Esophagus muscularis mucosa (tissue), 4 donors: Measurements from ENCODE around the gene DNAJC3. TPM values are rescaled to one million over a fixed set of nuclear protein-coding genes. Genes with fewer than 3 reads are reported as not detected.

Source experiments
- DNase-seq: peaks from one replicate; pipeline ENCODE4 v3.0.0-alpha.2; 2017; ENCODE audit errors: extremely low spot score
- H3K27ac ChIP-seq, 4 donors: fragments of 200-600 bp; sonication (generic); replicated peaks in 1 of 4; 1 replicate in 3 of 4; 2 replicates in 1 of 4; pipeline ENCODE4 v1.5.1; 2016 to 2019; ENCODE audit warnings: mild to moderate bottlenecking in 1 of 4
- H3K27me3 ChIP-seq, 4 donors: fragments of 200-600 bp; sonication (generic); one replicate each; pipeline versions ENCODE4 v1.5.1 to v1.6.0; 2016 to 2019
- H3K36me3 ChIP-seq, 4 donors: fragments of 200-600 bp; sonication (generic); one replicate each; pipeline ENCODE4 v1.5.1; 2016 to 2019
- H3K4me1 ChIP-seq, 4 donors: fragments of 200-600 bp; sonication (generic); one replicate each; pipeline ENCODE4 v1.5.1; 2016 to 2019
- H3K4me3 ChIP-seq, 4 donors: fragments of 200-600 bp; sonication (generic); 1 replicate in 2 of 4; 2 replicates in 2 of 4; pipeline ENCODE4 v1.5.1; 2016 to 2019; ENCODE audit warnings: mild to moderate bottlenecking in 4 of 4, moderate library complexity in 1 of 4
- H3K9me3 ChIP-seq, 4 donors: fragments of 200-600 bp; sonication (generic); 1 replicate in 3 of 4; 2 replicates in 1 of 4; pipeline ENCODE4 v1.5.1; 2016 to 2019
- EP300 ChIP-seq: sonication (generic); formaldehyde crosslinking; IDR thresholded peaks from one replicate; pipeline ENCODE4 v1.6.1; 2017; ENCODE audit warnings: antibody characterized with exemption
- POLR2A ChIP-seq: fragments of 450-650 bp; IDR thresholded peaks from one replicate; pipeline ENCODE4 v1.6.1; 2017; ENCODE audit warnings: antibody characterized with exemption, moderate library complexity, mild to moderate bottlenecking, low read depth
- POLR2AphosphoS5 ChIP-seq, 2 donors: sonication (generic); formaldehyde crosslinking; IDR thresholded peaks; one replicate each; pipeline ENCODE4 v1.6.1; 2017; ENCODE audit warnings: antibody characterized with exemption in 2 of 2
- WGBS: methylation state at CpG from one replicate; pipeline ENCODE4 v1.1.5; 2018; 5-methylcytosine and 5-hydroxymethylcytosine counted together
- intact Hi-C: fragments of 100-400 bp; cut with DNase I; formaldehyde crosslinking; loops from one replicate; pipeline ENCODE4 v1.15.1; 2023
- total RNA-seq, 4 donors: library from RNA; depleted of rRNA; stranded (reverse); fragments of >200 nt; gene quantifications; one replicate each; pipeline versions ENCODE4 v1.1.0 to v1.2.1, GENCODE V29; 2016
- TF ChIP-seq, protein P1 (sequence below), 3 experiments: fragments of 200-600 bp in 2 of 3; fragments of 450-650 bp in 1 of 3; sonication (generic) in 2 of 3; IDR thresholded peaks; one replicate each; pipeline ENCODE4 v1.5.1; 2017 to 2019; ENCODE audit warnings: antibody characterized with exemption in 3 of 3, mild to moderate bottlenecking in 2 of 3, moderate library complexity in 1 of 3

The DNAJC3 gene
- total RNA-seq, 4 donors from 2014 or later: 43.8 to 55.1 (median 48.9) TPM

DNA sequence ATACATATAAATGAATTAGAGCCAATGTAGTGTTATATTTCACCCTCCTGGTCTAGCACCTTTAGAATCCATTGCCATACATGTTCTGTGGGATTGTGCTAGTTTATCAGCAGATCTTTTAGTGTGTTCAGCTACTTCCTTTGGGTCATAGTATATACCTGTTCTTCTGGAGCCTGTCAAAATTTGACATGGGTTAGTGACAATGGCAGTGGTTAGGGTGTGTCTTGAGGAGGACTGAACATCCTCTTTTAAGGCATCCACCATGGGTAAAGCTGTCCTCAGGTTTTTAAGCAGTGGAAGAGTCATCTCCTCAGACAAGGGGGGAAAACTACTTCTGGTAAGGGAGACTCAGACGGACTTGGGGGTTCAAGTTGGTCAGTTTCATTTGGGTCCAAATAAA is 29.4 kb downstream of the DNAJC3 start:
- intact Hi-C loops: no loop called here
- Histone ChIP-seq H3K4me3 (no peak overlapping the region), H3K4me1 (peaks cover 9 to 32% (median 21%) of the 10 kb centered on the region in 4 donors), H3K9me3 (no peaks in the 10 kb centered on the region), H3K27me3 (no peaks in the 10 kb centered on the region), H3K36me3 (peaks cover 0 to 18% (median 9%) of the 10 kb centered on the region in 4 donors), H3K27ac (no peak overlapping the region)
- DNase-seq: no peak
- 89% methylated on average over 1 of the region's 1 CpG for WGBS
- no peak for TF ChIP-seq POLR2AphosphoS5 (IDR thresholded peaks at IDR 0.05)
- TF ChIP-seq, protein P1, sequence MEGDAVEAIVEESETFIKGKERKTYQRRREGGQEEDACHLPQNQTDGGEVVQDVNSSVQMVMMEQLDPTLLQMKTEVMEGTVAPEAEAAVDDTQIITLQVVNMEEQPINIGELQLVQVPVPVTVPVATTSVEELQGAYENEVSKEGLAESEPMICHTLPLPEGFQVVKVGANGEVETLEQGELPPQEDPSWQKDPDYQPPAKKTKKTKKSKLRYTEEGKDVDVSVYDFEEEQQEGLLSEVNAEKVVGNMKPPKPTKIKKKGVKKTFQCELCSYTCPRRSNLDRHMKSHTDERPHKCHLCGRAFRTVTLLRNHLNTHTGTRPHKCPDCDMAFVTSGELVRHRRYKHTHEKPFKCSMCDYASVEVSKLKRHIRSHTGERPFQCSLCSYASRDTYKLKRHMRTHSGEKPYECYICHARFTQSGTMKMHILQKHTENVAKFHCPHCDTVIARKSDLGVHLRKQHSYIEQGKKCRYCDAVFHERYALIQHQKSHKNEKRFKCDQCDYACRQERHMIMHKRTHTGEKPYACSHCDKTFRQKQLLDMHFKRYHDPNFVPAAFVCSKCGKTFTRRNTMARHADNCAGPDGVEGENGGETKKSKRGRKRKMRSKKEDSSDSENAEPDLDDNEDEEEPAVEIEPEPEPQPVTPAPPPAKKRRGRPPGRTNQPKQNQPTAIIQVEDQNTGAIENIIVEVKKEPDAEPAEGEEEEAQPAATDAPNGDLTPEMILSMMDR (IDR thresholded peaks at IDR 0.05): no peak

DNA sequence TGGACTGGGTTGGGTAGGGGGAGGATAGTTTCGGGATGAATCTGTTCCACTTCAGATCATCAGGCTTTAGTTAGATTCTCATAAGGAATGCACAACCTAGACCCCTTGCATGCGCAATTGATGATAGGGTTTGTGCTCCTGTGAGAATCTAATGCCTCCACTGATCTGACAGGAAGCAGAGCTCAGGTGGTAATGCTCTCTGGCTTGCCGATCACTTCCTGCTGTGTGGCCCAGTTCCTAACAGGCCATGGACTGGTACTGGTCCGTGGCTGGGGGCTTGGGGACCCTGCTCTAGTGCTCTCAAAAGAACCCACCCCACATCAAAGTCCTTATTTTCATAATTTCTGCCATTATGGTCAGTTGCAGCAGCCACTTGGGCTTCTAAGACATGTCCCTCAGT is 30.1 kb downstream of the DNAJC3 start:
- intact Hi-C loops: no loop called here
- Histone ChIP-seq H3K4me3 (no peak overlapping the region), H3K4me1 (peaks cover 9 to 32% (median 21%) of the 10 kb centered on the region in 4 donors), H3K27ac (no peak overlapping the region), H3K36me3 (peaks cover 0 to 24% (median 12%) of the 10 kb centered on the region in 4 donors), H3K9me3 (no peaks in the 10 kb centered on the region), H3K27me3 (no peaks in the 10 kb centered on the region)
- no peak for DNase-seq
- WGBS: 75% methylated on average over 4 of the region's 4 CpGs
- TF ChIP-seq EP300 (no peak), POLR2AphosphoS5 (IDR thresholded peaks at IDR 0.05) (no peak), POLR2A (no peak)
- TF ChIP-seq, protein P1 (IDR thresholded peaks at IDR 0.05): no peak

DNA sequence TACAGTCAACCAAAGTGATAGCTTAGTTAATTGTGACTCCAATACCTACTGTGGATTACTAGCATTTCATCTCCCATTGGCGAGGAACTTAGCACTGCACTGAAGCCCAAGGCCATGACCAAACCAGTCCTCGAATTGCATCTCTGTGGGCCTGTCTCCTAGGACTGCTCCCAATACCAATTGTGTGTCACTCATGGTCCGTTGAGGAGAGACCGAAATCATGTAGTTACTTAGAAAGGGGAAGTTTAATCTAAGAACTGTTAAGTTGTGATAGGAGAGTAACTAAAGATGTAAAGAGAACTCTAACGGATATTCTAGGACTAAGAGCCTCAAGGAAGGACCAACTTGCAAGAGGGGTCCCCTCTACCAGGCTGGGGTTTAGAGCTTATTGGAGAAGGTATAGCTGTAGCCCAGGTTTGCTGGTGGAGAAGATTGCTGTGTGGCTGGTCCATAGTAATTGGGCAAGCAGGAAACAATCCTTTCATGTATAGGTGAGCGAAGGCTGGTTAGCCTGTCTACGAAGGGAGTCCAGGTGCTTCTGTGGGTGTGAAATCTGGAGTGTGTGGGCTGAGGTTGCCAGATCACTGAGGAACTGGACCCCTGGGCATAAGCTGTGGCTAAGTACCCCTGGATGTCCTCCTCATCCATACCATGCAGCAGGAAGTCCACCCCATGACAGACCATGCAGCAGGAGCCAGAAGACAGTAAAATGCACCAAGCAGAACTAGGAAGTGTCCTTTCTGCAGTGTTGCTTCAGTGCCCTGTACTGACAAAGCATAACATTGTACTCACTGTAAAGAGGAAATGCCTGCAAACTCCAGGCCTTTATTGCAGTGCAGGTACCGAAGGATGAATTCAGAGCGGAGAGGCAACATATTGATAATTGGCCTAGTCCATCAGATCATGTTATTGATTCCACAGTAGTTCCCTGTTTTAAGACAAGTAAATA is 30.8 kb downstream of the DNAJC3 start:
- WGBS: 91% methylated on average over 9 of the region's 9 CpGs
- Histone ChIP-seq H3K4me1 (peaks cover 8 to 32% (median 19%) of the 10 kb centered on the region in 4 donors), H3K9me3 (peaks cover 0 to 2% (median 0%) of the 10 kb centered on the region in 4 donors), H3K27me3 (no peaks in the 10 kb centered on the region), H3K36me3 (peaks cover 0 to 31% (median 18%) of the 10 kb centered on the region in 4 donors), H3K4me3 (no peak overlapping the region), H3K27ac (no peak overlapping the region)
- intact Hi-C loops: no loop called here
- no peak for DNase-seq
- TF ChIP-seq, protein P1 (IDR thresholded peaks at IDR 0.05): no peak
- TF ChIP-seq POLR2A (no peak), POLR2AphosphoS5 (IDR thresholded peaks at IDR 0.05) (no peak), EP300 (no peak)

DNA sequence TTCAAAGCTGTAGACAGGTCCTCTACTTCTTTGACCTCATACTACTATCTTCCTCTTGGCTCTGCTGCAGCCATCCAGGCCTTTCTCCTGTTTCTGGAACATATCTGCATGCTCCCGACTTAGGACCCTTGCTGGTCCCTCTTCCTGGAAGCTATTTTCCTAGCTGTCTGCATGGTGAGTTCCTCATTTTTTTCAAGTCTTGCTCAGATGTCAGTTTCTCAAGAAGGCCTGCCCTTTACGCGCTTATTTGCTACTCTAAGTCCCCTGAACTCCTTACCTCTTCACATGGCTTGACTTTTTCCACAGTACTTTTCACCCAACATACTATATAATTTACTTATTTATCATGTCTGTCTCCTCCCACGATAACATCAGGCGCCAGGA is 31.4 kb downstream of the DNAJC3 start:
- Histone ChIP-seq H3K27ac (no peak overlapping the region), H3K36me3 (peaks cover 0 to 38% (median 24%) of the 10 kb centered on the region in 4 donors), H3K4me1 (peaks cover 6 to 28% (median 14%) of the 10 kb centered on the region in 4 donors), H3K9me3 (peaks cover 0 to 3% (median 2%) of the 10 kb centered on the region in 4 donors), H3K27me3 (no peaks in the 10 kb centered on the region), H3K4me3 (no peak overlapping the region)
- WGBS: 89% methylated on average over 5 of the region's 5 CpGs
- intact Hi-C loops: no loop called here
- TF ChIP-seq EP300 (no peak), POLR2A (no peak), POLR2AphosphoS5 (IDR thresholded peaks at IDR 0.05) (no peak)
- TF ChIP-seq, protein P1 (IDR thresholded peaks at IDR 0.05): no peak
- DNase-seq: no peak
